GM19452 (cell line): ENCODE results near the gene SPRR5.

ENCODE experiments used
- ATAC-seq: cut with Tn5 transposase; IDR thresholded peaks from one replicate; pipeline ENCODE4 v1.9.1; 2021; ENCODE audit not compliant: unreplicated experiment

Gene SPRR5

DNA sequence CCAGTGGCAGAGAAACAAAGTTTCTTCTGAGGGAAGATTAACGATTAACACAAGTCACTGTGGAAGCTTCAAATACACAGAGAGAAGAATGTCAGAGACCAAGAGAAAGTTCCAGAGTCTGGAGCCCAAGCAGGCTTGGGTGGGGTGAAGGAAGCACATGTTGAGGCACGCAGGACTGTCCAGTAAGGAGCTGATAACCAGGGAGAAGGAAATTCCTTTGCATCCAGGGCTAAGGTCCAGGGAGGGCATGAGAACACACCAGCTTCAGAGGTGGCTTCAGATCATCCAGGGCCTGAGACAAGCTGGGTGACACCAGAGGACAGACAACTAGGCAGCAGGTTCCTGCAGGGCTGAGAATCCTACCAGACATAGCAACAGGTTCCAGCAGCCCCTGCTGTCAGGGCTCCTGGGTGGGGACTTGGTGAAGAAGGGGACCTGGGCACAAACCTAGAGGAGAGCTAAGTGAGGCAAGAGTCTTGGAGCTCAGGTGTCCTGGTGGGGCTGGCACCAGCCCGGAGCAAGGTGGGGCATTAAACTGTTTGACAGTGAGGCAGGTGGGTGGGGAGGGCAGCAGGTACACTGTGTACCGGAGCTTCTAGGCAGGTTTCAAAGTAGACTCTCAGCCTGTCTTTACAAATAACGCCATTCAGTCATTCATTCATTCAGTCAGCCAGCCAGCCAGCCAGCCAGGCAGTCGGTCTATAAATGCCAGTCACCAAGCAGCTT lies 34.3 kb downstream of the SPRR5 start:
- no peak for ATAC-seq

DNA sequence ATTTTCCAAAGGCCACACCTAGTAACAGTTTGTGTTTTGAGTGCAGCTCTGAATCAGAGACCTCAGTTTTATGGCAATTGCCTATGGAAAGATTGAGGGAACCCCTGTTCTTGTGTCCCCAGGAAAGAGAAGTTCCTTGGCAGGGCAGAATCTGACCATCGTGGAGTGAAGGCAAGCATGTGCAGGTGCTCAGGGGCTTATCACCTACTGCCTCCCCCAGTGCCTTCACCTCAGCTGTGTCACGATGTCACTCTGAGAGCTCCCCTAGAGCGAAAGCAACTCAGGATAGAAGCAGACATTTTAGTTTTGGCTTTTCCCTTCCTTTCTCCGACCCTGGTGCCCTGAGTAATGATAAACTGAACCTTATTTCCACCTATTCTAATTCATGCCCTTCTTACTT lies 35.1 kb downstream of the SPRR5 start:
- no peak for ATAC-seq

DNA sequence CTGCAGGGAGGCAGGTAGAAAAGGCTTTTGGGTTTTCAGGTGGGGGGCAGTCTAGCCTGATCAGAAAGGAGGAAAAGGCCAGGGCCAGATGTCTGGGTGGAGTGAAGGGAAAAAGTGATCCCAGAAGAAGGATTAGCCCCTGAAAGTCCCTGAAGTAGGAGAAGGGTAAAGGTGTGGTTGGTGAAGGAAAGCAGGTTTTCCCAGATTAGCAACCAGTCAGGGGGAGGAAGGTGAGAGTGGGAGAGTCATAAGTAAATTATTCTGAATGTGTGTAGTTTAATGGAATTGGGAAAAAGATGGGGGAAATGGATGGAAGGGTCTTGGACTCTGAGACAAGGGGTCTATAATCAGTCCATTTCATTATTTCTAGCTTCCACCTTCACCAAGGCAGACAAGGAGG lies 36.2 kb downstream of the SPRR5 start:
- no peak for ATAC-seq

GRCh38 chr1:152983743-152984142 lies 36.7 kb downstream of the SPRR5 start, which contains the start of gene SPRR1A:
Gene SPRR1A, plus strand, starts transcription at chr1:152984081. Its CDS starts 1,150 bp downstream, at chr1:152985231.
- no peak for ATAC-seq

DNA sequence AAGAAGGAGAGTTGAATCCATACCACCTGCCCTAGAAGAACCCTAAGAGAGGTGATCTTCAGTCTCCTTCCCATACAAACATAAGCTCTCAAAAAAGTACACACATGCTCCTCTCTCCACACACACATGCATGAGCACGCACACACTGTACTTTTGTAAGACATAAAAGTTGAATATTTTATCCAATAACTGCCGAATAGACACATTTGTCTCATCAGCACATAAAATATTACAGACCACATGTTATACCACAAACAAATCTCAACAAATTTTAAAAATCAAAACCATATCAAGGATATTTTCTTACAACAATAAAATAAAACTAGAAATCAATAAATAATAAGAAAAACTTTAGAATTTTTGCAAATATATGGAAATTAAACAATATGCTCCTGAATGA lies 39.6 kb downstream of the SPRR5 start:
- ATAC-seq, result no peak

GRCh38 chr1:152993186-152993585 lies 46.2 kb downstream of the SPRR5 start:
- ATAC-seq, result no peak

DNA sequence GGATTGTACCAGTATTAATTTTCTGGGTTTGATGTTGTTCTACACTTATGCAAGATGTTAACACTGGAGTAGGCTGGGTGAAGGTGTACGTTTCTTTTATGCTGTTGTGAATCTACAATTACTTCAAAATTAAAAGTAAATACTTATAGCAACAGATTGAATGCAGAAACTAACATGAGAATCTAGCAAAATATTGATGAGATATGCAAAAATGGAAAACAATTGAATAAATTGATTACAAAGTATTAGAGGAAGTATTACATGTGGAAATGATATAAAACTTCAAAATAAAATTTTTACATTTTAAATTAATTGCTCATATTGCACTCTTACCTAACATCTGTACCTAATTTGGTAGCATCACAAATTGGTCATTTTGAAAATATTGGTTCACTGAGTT lies 48.8 kb downstream of the SPRR5 start:
- no peak for ATAC-seq

GRCh38 chr1:152996633-152997400 lies 49.8 kb downstream of the SPRR5 start:
- no peak for ATAC-seq

DNA sequence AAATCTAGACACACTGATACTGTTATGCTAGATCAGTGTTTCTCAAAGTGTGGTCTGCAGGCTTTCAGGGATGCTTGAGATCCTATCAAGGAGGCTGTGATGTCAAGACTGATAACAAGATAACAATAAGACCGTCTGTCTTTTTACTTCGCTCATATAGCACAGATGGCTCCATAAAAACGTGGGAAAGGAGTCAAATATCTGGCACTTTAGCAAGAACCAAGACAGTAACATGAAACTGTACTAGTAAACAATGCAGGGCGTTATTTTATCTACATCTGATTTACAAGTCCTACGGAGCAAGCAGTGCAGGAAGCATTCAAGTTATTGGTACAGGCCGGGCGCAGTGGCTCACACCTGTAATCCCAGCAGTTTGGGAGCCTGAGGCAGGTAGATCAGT lies 50.9 kb downstream of the SPRR5 start:
- ATAC-seq, result no peak

GRCh38 chr1:152998476-152998875 lies 51.5 kb downstream of the SPRR5 start:
- ATAC-seq, result no peak
